HK-2 (cell line): ENCODE data around the gene MCF2.

Source experiments
- DNase-seq: peaks from one replicate; pipeline ENCODE4 v3.0.0-alpha.2; 2018; ENCODE audit not compliant: unreplicated experiment

The MCF2 gene

DNA sequence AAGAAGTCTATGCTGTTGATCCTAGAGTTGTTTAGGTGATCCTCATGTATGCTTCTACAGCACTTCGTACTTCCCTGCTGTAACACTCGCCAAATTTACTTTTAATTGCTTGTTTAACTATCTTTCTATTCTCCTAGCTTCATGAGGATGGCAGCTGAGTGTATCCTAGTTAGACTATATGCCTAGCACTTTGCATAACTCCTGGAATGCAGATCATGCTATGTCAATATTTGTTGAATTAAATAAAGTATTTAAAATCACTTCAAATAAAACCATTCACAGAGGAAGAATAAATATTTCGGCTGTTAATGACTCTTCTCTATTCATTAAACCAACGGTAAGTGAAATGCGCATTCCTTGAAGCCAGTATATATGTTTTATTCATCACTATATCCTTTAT lies 122.4 kb downstream of the MCF2 start:
- no peak for DNase-seq

GRCh38 chrX:139581068-139581467 lies 126.9 kb downstream of the MCF2 start:
- DNase-seq, result no peak

DNA sequence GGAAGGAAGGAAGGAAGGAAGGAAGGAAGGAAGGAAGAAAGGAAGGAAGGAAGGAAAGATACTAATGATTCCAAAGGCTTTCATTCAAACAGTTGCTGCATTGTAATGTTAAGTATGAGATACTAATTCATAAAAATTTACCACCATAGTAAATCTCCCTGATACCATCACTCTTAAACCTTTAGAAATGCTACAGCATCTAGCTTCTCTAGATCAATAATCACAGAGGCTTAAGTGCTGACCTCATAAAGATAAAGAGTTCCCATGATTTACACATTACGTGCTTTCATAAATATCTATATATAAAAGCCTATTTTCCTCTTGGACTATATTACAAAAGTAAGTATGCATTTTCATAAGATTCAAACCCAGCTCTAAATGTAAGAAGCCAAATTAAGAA lies 141.0 kb downstream of the MCF2 start:
- DNase-seq, result no peak

- no peak for DNase-seq
Observed at GRCh38 chrX:139563251-139563650, 144.7 kb downstream of the MCF2 start.

- DNase-seq, result no peak
Observed at GRCh38 chrX:139560221-139560620, 147.7 kb downstream of the MCF2 start.

DNA sequence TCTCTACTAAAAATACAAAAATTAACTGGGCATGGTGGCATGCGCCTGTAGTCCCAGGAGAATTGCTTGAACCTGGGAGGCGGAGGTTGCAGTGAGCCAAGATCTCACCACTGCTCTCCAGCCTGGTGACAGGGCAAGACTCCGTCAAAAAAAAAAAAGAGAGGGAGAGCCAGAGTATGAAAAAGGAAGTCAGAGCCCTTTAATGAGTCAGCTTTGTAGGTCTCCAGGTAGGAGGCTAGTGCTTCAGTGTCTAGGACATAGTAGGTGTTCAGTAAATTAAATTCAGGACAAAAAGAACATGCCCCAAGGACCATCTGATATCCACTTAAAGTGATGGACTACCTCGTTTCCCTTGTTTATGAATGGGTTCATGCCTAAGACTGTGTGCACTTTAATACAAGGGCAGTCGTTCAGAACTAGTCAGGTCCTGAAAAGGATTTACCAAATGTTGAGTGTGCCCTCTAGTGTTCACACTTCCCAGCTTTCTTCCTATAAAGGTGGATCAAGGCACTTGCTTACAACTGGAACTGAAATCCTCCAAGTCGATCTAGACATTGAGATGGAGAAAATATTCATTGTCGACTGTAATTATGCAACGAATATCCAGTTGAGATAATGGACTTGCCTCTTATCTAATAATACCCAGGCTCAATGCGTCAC lies 148.5 kb downstream of the MCF2 start:
- DNase-seq, result no peak

DNA sequence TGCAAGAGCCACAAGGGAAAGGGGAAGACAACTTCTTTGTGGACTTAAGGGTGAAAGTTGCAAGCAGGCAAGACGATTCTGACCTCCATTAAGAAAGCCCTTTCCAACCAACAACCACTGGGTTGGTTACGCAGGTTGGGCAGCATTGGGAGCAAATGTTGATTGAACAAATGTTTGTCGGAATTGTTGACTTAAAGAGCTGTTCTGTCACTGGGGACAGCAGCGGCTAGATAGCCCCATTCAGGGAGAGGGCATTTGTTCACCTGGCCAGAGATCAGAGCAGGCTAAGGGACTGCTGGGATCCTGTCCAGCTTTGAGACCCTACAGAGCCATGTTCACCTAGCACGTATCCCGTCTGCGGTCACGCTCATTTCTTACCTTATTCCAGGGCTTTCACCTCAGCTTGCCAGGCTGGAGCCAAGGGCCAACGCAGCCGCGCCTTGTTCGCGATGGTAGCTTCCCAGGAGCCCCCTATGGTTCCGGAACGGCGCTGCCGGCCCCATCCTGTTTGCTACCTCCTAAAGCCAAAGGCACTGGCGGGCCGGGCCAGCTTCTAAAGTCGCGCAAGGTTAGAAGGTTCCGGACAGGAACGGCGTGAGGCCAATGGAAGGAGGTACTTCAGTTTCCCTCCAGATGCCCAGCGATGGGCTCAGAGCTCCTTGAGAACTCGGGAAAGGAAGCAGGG lies 152.8 kb downstream of the MCF2 start:
- DNase-seq, result no peak

DNA sequence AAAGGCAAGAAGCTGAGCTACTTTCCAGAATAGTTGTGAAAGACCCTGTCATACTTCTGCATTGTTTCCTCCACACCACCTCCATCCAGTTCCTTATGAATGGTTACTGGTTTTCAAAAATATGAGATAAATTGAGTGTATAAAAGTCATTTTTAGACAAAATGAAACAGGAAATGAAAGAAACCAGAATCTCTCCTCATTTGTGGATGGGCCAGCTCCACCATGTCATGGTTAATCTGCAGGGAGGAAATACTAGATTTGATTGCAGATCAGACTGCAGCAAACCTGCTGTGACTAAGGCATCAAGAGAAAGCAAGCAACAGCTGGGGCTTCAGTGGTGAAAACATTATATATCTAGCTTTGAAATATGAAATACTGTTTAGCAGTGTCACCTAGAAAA lies 153.6 kb downstream of the MCF2 start:
- no peak for DNase-seq

- no peak for DNase-seq
Observed at GRCh38 chrX:139544591-139544990, 163.4 kb downstream of the MCF2 start.

DNA sequence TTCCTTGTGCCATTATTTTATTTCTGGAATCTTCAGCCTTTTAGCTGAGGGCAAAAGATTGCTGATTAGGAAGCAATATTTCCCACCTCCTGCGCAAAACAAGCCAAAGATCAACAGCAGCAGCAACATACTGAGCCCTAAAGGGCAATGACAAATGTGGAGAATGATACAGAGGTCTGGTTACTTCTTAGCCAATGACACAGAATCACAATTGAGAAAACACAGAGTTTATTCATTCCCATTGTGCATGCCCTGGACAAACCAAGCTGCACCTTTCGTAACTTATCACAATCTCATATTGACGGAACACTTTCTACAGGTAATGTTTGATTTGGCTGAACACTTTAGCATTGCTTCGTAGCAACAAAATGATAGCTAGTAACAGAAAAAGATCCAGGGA lies 164.0 kb downstream of the MCF2 start:
- DNase-seq, result no peak

DNA sequence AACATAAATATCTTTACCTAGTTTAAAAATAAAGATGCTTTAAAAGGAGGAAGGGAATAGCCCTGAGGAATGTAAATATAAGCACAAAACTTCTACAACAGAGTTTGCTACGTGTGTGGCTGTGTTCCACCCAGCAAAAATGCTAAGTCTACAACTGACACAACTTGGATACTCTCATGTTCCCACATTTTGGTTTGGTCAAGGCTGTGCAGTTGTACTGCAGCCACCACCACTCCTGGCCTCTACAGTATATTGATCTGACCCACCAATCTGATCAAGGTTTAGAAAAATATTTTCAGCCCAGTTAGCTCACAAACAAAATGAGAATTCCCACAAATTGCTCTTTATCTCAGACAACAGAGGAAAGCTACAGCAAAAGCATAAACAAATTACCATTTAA lies 165.3 kb downstream of the MCF2 start:
- no peak for DNase-seq

- no peak for DNase-seq
Observed at GRCh38 chrX:139538907-139539790, 168.8 kb downstream of the MCF2 start.

- no peak for DNase-seq
Observed at GRCh38 chrX:139533444-139533843, 174.5 kb downstream of the MCF2 start.

GRCh38 chrX:139532834-139533233 lies 175.1 kb downstream of the MCF2 start:
- no peak for DNase-seq
